ENCODE measurements around the gene PTPRJ. TPM values are rescaled to one million over a fixed set of nuclear protein-coding genes. Genes with fewer than 3 reads are reported as not detected.

The PTPRJ gene
- total RNA-seq, 1 donor from 2014 or later, result 18.6 TPM

DNA sequence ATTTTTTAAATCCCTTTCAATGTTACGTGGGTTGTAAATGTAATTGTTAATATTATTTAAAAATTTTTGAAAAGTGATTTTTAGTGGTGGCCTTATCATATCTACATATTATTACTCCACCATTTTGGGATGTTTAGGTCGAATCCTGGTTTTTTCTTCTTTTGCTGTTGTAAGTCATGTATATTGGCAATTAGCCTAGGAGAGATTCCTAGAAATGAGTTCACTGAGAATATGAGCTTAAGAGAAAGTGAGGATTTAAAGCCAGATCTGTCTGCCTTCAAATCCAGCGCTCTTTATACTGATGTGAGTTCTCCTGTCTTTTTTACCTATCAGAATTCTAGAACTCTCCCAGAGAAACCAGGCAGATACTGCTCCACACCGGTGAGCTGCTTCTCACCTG is 56.1 kb downstream of the PTPRJ start:
- H3K4me3 Mint-ChIP-seq, result no peak overlapping the region

DNA sequence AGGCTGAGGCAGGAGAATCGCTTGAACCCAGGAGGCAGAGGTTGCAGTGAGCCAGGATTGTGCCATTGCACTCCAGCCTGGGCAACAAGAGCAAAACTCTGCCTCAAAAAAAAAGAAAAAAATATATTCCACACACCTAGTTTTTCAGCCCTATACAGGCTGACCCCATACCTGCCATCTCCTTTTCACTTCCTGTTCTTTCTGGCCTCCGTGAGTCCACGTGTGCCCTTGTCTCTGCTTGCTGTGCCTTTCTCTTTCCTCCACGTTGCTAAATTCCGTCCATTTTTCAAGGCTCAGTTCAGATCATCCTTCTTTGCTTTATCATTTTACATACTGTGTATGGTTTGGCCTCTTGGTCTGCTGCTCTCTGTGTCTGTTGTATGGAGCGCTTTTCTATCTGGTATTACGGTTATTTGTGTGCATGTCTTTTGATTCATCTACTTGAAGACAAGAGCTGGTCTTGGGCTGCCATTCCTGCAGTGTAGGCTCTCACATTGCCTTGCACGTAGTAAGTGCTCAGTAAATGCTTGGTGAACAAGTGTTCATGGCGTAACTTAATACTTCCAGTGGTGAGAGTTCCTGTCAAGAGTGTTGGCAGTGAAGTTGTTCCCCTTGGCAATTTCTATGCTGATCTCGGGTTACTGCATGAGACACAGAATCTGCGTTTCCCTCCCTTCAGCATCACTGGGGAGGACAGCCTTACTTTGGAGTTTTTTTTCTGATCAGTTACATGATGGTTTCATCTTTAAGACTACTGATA is 57.5 kb downstream of the PTPRJ start:
- Mint-ChIP-seq H3K27me3 (no peaks in the 10 kb centered on the region), H3K4me1 (ENCODE audit: unreplicated experiment) (peaks cover 50% of the 10 kb centered on the region), H3K36me3 (peaks cover 4% of the 10 kb centered on the region), H3K4me3 (no peak overlapping the region), H3K9me3 (no peaks in the 10 kb centered on the region), H3K27ac (no peak overlapping the region)
- no peak for DNase-seq (ENCODE audit: extremely low spot score, unreplicated experiment)
- TF ChIP-seq, protein P1, sequence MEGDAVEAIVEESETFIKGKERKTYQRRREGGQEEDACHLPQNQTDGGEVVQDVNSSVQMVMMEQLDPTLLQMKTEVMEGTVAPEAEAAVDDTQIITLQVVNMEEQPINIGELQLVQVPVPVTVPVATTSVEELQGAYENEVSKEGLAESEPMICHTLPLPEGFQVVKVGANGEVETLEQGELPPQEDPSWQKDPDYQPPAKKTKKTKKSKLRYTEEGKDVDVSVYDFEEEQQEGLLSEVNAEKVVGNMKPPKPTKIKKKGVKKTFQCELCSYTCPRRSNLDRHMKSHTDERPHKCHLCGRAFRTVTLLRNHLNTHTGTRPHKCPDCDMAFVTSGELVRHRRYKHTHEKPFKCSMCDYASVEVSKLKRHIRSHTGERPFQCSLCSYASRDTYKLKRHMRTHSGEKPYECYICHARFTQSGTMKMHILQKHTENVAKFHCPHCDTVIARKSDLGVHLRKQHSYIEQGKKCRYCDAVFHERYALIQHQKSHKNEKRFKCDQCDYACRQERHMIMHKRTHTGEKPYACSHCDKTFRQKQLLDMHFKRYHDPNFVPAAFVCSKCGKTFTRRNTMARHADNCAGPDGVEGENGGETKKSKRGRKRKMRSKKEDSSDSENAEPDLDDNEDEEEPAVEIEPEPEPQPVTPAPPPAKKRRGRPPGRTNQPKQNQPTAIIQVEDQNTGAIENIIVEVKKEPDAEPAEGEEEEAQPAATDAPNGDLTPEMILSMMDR (conservative IDR thresholded peaks at IDR 0.05), result no peak

More for the DNA sequence above, 56.1 kb downstream of the PTPRJ start:
- no peak overlapping the region for H3K27ac Mint-ChIP-seq
- H3K9me3 Mint-ChIP-seq, result no peaks in the 10 kb centered on the region
- no peaks in the 10 kb centered on the region for H3K27me3 Mint-ChIP-seq
- TF ChIP-seq, protein P1 (conservative IDR thresholded peaks at IDR 0.05), result no peak
- DNase-seq (ENCODE audit: extremely low spot score, unreplicated experiment), result no peak
- peaks cover 48% of the 10 kb centered on the region for H3K4me1 Mint-ChIP-seq (ENCODE audit: unreplicated experiment)
- H3K36me3 Mint-ChIP-seq, result peaks cover 4% of the 10 kb centered on the region

DNA sequence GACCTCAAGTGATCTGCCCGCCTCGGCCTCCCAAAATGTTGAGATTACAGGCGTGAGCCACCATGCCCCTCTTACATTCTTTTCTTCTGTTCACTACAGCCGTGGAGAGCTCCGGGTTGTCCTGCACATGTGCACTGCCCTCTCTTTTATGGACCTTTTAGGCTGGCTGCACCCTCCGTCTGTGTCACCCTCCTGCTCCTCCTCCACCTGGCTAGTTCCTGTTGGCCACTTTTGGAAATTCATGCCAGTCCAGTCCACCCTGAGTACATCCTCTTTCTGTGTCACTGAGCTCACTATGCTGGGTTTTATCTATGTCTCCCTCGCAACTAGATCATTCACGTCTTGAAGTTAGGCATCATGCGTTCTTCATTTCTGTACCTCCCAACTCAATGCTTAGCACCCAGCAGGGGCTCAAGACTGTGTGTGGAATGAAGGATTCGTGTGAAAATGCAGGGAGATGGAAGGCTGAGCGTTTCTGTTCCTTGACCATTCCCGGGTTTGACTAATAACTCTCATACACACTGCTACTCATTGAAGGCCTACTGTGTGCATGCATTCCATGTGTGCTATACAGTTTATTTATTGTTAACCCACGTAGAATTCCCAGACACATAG is 60.6 kb downstream of the PTPRJ start:
- Mint-ChIP-seq H3K9me3 (no peaks in the 10 kb centered on the region), H3K4me3 (no peak overlapping the region), H3K27ac (no peak overlapping the region), H3K36me3 (no peaks in the 10 kb centered on the region), H3K4me1 (ENCODE audit: unreplicated experiment) (peaks cover 50% of the 10 kb centered on the region), H3K27me3 (no peaks in the 10 kb centered on the region)
- no peak for DNase-seq (ENCODE audit: extremely low spot score, unreplicated experiment)
- TF ChIP-seq, protein P1 (conservative IDR thresholded peaks at IDR 0.05), result no peak

DNA sequence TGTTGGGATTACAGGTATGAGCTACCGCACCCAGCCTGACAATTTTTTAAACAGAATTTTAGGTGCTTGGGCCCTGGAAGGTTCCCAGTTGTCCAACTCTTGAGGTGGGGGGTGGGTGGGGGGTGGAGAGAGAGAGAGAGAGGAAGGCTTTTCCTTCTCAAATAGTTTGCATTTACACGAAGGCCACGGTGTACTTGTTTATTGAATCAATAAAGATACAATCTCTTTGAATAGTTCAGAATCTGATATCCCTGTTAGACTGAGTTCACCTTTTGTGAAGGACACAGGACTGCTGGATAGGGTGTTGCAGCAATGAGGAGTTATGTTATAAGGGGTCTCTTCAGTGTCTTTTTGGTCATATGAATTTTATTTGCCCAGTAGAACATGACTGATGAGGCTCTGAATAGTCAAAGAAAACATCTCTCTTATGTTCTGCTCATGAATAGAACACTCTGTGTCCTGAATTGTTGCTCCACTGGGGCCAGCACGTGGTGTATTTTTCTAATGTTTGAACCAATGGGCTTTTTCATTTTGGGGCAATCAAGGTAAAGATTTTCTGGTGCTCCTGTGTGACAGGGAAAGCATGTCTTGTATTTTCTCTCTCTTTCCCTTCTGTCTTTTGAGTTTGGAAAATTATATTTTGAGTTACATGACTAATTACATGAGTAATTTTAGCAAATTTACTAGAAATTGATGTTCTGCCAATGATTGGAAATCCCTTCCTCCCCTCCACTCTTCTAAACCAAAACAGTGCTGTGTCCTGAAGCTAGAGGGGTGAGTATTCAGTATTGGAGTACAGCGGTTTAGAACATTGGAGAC is 61.7 kb downstream of the PTPRJ start:
- H3K27ac Mint-ChIP-seq, result peak overlapping the region; percentile 68

More for the DNA sequence above, 61.7 kb downstream of the PTPRJ start:
- peak overlapping the region; percentile 25 for H3K4me3 Mint-ChIP-seq
- no peaks in the 10 kb centered on the region for H3K36me3 Mint-ChIP-seq
- DNase-seq (ENCODE audit: extremely low spot score, unreplicated experiment), result no peak
- no peaks in the 10 kb centered on the region for H3K27me3 Mint-ChIP-seq
- no peaks in the 10 kb centered on the region for H3K9me3 Mint-ChIP-seq
- H3K4me1 Mint-ChIP-seq (ENCODE audit: unreplicated experiment), result peaks cover 40% of the 10 kb centered on the region
- TF ChIP-seq, protein P1 (conservative IDR thresholded peaks at IDR 0.05), result no peak

All from type B pancreatic cell (in vitro differentiated cells).